Endothelial cell (in vitro differentiated cells): ENCODE data around the gene CLEC1A. TPM values are rescaled to one million over a fixed set of nuclear protein-coding genes. Genes with fewer than 3 reads are reported as not detected.

ENCODE experiments used
- DNase-seq: peaks from one replicate; pipeline ENCODE4 v3.0.0; 2021; ENCODE audit warnings: low spot score
- H3K27ac Mint-ChIP-seq: one replicate; pipeline ENCODE4 v1.8.0; 2021; ENCODE audit warnings: mixed read lengths, inconsistent platforms; ENCODE audit not compliant: unreplicated experiment
- H3K27me3 Mint-ChIP-seq: one replicate; pipeline ENCODE4 v1.8.0; 2021; ENCODE audit warnings: mild to moderate bottlenecking, moderate library complexity, mixed read lengths, inconsistent platforms; ENCODE audit not compliant: unreplicated experiment
- H3K36me3 Mint-ChIP-seq: one replicate; pipeline ENCODE4 v1.8.0; 2021; ENCODE audit warnings: mild to moderate bottlenecking, low read depth, mixed read lengths, inconsistent platforms; ENCODE audit not compliant: unreplicated experiment
- H3K4me1 Mint-ChIP-seq: one replicate; pipeline ENCODE4 v1.8.0; 2021; ENCODE audit warnings: mild to moderate bottlenecking, mixed read lengths, inconsistent platforms; ENCODE audit not compliant: unreplicated experiment
- H3K4me3 Mint-ChIP-seq: one replicate; pipeline ENCODE4 v1.8.0; 2021; ENCODE audit warnings: mild to moderate bottlenecking, mixed read lengths, inconsistent platforms; ENCODE audit not compliant: unreplicated experiment
- H3K9me3 Mint-ChIP-seq: one replicate; pipeline ENCODE4 v1.8.0; 2021; ENCODE audit warnings: mixed read lengths, inconsistent platforms; ENCODE audit not compliant: unreplicated experiment
- CTCF ChIP-seq: fragments of 200-600 bp; sonication (generic); IDR thresholded peaks from one replicate; pipeline ENCODE4 v1.5.0; 2021; ENCODE audit warnings: antibody characterized with exemption; ENCODE audit not compliant: unreplicated experiment
- total RNA-seq: library from RNA; stranded (reverse); fragmentation: NEBNext Ultra II Directional; extraction: Animal tissue kit (Norgen Biotek cat#: 25700); gene quantifications from one replicate; pipeline ENCODE4 v1.2.1, GENCODE V29; 2021; ENCODE audit not compliant: unreplicated experiment

CLEC1A gene
- total RNA-seq, 1 donor from 2014 or later = 29.3 TPM

DNA sequence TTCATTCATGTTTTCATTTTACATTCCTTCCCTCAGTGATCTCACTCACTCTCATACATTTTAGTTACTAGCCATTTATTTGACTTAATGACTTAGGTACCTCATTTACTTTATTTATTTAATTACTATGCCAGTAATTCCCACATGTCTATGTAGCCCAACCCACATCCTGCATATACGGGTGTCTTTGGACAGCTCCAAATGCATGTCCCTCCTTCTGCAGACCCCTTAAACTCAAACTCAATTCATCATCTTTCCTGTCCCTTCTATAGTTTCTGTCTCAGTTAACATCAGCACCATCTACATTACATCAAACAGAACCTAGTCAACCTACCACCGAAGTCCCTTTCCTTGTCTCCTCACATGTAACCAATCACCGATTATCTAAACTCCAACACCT is 2.8 kb downstream of the CLEC1A start:
- H3K27ac Mint-ChIP-seq = no peak overlapping the region
- no peak for DNase-seq
- no peaks in the 10 kb centered on the region for H3K27me3 Mint-ChIP-seq
- H3K9me3 Mint-ChIP-seq = no peaks in the 10 kb centered on the region
- H3K4me3 Mint-ChIP-seq = no peak overlapping the region
- no peak for TF ChIP-seq CTCF
- H3K4me1 Mint-ChIP-seq = peaks cover 27% of the 10 kb centered on the region
- no peaks in the 10 kb centered on the region for H3K36me3 Mint-ChIP-seq

GRCh38 chr12:10094646-10095395 is 4.0 kb downstream of the CLEC1A start:
- Mint-ChIP-seq H3K27me3 (no peaks in the 10 kb centered on the region), H3K36me3 (no peaks in the 10 kb centered on the region), H3K9me3 (no peaks in the 10 kb centered on the region), H3K27ac (no peak overlapping the region), H3K4me3 (no peak overlapping the region), H3K4me1 (peaks cover 20% of the 10 kb centered on the region)
- TF ChIP-seq CTCF = no peak
- DNase-seq = no peak

- Mint-ChIP-seq H3K27me3 (peaks cover 1% of the 10 kb centered on the region), H3K36me3 (peaks cover 10% of the 10 kb centered on the region), H3K9me3 (peaks cover 7% of the 10 kb centered on the region), H3K4me3 (no peak overlapping the region), H3K27ac (no peak overlapping the region), H3K4me1 (peaks cover 6% of the 10 kb centered on the region)
- DNase-seq = no peak
- TF ChIP-seq CTCF = no peak
Observed at GRCh38 chr12:10088955-10089900, 9.6 kb downstream of the CLEC1A start.

- Mint-ChIP-seq H3K4me3 (no peak overlapping the region), H3K27ac (no peak overlapping the region), H3K36me3 (peaks cover 17% of the 10 kb centered on the region), H3K9me3 (peaks cover 7% of the 10 kb centered on the region), H3K27me3 (peaks cover 3% of the 10 kb centered on the region), H3K4me1 (peaks cover 6% of the 10 kb centered on the region)
- DNase-seq = no peak
- TF ChIP-seq CTCF = no peak
Observed at GRCh38 chr12:10088031-10088430, 10.8 kb downstream of the CLEC1A start.
